HEK293 (cell line): Measurements from ENCODE around the gene BRD2.

Source experiments
- MEIS1 ChIP-seq: sonication (generic); formaldehyde crosslinking; IDR thresholded peaks from 2 replicates; pipeline ENCODE4 v1.8.1; 2022; ENCODE audit warnings: missing genetic modification reagents, mild to moderate bottlenecking, borderline replicate concordance
- MYNN ChIP-seq: fragments of 450-650 bp; formaldehyde crosslinking; IDR thresholded peaks from 2 replicates; pipeline ENCODE4 v1.5.1; 2016; ENCODE audit warnings: missing biosample characterization, missing genetic modification characterization, borderline replicate concordance
- OVOL3 ChIP-seq: fragments of 450-650 bp; formaldehyde crosslinking; IDR thresholded peaks from 2 replicates; pipeline ENCODE4 v1.5.1; 2016; ENCODE audit warnings: missing biosample characterization, missing genetic modification characterization
- ZBTB17 ChIP-seq: fragments of 450-650 bp; formaldehyde crosslinking; IDR thresholded peaks from 2 replicates; pipeline ENCODE4 v1.5.1; 2016; ENCODE audit warnings: missing biosample characterization, missing genetic modification characterization
- ZBTB20 ChIP-seq: fragments of 450-650 bp; formaldehyde crosslinking; IDR thresholded peaks from 2 replicates; pipeline ENCODE4 v1.5.1; 2016; ENCODE audit warnings: missing biosample characterization, missing genetic modification characterization
- ZFP69B ChIP-seq: fragments of 450-650 bp; formaldehyde crosslinking; IDR thresholded peaks from 2 replicates; pipeline ENCODE4 v1.5.1; 2016; ENCODE audit warnings: missing biosample characterization, missing genetic modification characterization
- ZNF10 ChIP-seq: fragments of 450-650 bp; formaldehyde crosslinking; IDR thresholded peaks from 2 replicates; pipeline ENCODE4 v1.5.1; 2017; ENCODE audit warnings: missing biosample characterization, missing genetic modification characterization
- ZNF175 ChIP-seq: fragments of 450-650 bp; formaldehyde crosslinking; IDR thresholded peaks from 2 replicates; pipeline ENCODE4 v1.5.1; 2016; ENCODE audit warnings: missing biosample characterization, missing genetic modification characterization
- ZNF184 ChIP-seq: fragments of 450-650 bp; IDR thresholded peaks from 2 replicates; pipeline ENCODE4 v1.5.1; 2018; ENCODE audit warnings: missing biosample characterization, mild to moderate bottlenecking, missing genetic modification characterization
- ZNF214 ChIP-seq: fragments of 450-650 bp; formaldehyde crosslinking; IDR thresholded peaks from 2 replicates; pipeline ENCODE4 v1.5.1; 2017; ENCODE audit warnings: missing biosample characterization, mild to moderate bottlenecking, missing genetic modification characterization, borderline replicate concordance
- ZNF26 ChIP-seq: fragments of 450-650 bp; formaldehyde crosslinking; IDR thresholded peaks from 2 replicates; pipeline ENCODE4 v1.5.1; 2016; ENCODE audit warnings: missing biosample characterization, missing genetic modification characterization
- ZNF302 ChIP-seq: fragments of 450-650 bp; formaldehyde crosslinking; IDR thresholded peaks from 2 replicates; pipeline ENCODE4 v1.5.1; 2016; ENCODE audit warnings: missing biosample characterization, missing genetic modification characterization, low read depth
- ZNF350 ChIP-seq: fragments of 450-650 bp; formaldehyde crosslinking; IDR thresholded peaks from 2 replicates; pipeline ENCODE4 v1.5.0; 2017; ENCODE audit warnings: missing biosample characterization, mild to moderate bottlenecking, missing genetic modification characterization
- ZNF404 ChIP-seq: fragments of 450-650 bp; formaldehyde crosslinking; IDR thresholded peaks from 2 replicates; pipeline ENCODE4 v1.5.1; 2017; ENCODE audit warnings: missing biosample characterization, missing genetic modification characterization
- ZNF521 ChIP-seq: fragments of 450-650 bp; formaldehyde crosslinking; IDR thresholded peaks from 2 replicates; pipeline ENCODE4 v1.5.1; 2017; ENCODE audit warnings: missing biosample characterization, mild to moderate bottlenecking, missing genetic modification characterization
- ZNF548 ChIP-seq: fragments of 450-650 bp; formaldehyde crosslinking; IDR thresholded peaks from 2 replicates; pipeline ENCODE4 v1.5.1; 2016; ENCODE audit warnings: missing biosample characterization, missing genetic modification characterization
- ZNF549 ChIP-seq: fragments of 450-650 bp; IDR thresholded peaks from 2 replicates; pipeline ENCODE4 v1.5.1; 2018; ENCODE audit warnings: missing biosample characterization, missing genetic modification characterization, mild to moderate bottlenecking, inconsistent platforms, moderate library complexity
- ZNF560 ChIP-seq: fragments of 450-650 bp; formaldehyde crosslinking; IDR thresholded peaks from 2 replicates; pipeline ENCODE4 v1.5.1; 2017; ENCODE audit warnings: missing biosample characterization, missing genetic modification characterization, borderline replicate concordance
- ZNF571 ChIP-seq: fragments of 450-650 bp; formaldehyde crosslinking; IDR thresholded peaks from 2 replicates; pipeline ENCODE4 v1.5.0; 2017; ENCODE audit warnings: missing biosample characterization, missing genetic modification characterization
- ZNF580 ChIP-seq: fragments of 450-650 bp; formaldehyde crosslinking; IDR thresholded peaks from 2 replicates; pipeline ENCODE4 v1.5.1; 2016; ENCODE audit warnings: missing biosample characterization, missing genetic modification characterization
- ZNF654 ChIP-seq: fragments of 450-650 bp; formaldehyde crosslinking; IDR thresholded peaks from 2 replicates; pipeline ENCODE4 v1.5.1; 2016; ENCODE audit warnings: low read depth, missing biosample characterization, missing genetic modification characterization
- ZNF664 ChIP-seq: fragments of 450-650 bp; formaldehyde crosslinking; IDR thresholded peaks from 2 replicates; pipeline ENCODE4 v1.5.1; 2016; ENCODE audit warnings: missing biosample characterization, missing genetic modification characterization
- ZNF677 ChIP-seq: fragments of 450-650 bp; IDR thresholded peaks from 2 replicates; pipeline ENCODE4 v1.5.0; 2018; ENCODE audit warnings: missing biosample characterization, mild to moderate bottlenecking, missing genetic modification characterization, moderate library complexity
- ZNF785 ChIP-seq: fragments of 450-650 bp; formaldehyde crosslinking; IDR thresholded peaks from 2 replicates; pipeline ENCODE4 v1.5.1; 2016; ENCODE audit warnings: missing biosample characterization, missing genetic modification characterization
- ZNF830 ChIP-seq: fragments of 450-650 bp; IDR thresholded peaks from 2 replicates; pipeline ENCODE4 v1.5.0; 2018; ENCODE audit warnings: missing biosample characterization, missing genetic modification characterization, low read depth, mild to moderate bottlenecking, moderate library complexity
- TF ChIP-seq, protein P1 (sequence below): fragments of 450-650 bp; formaldehyde crosslinking; IDR thresholded peaks from 2 replicates; pipeline ENCODE4 v1.5.1; 2016; ENCODE audit warnings: missing biosample characterization, missing genetic modification characterization, borderline replicate concordance
- TF ChIP-seq, protein P2 (sequence below): IDR thresholded peaks from 2 replicates; pipeline ENCODE4 v1.6.1; 2011; ENCODE audit warnings: mild to moderate bottlenecking, low read depth, low read length, borderline replicate concordance
- TF ChIP-seq, protein P3 (sequence below): fragments of 450-650 bp; formaldehyde crosslinking; IDR thresholded peaks from 2 replicates; pipeline ENCODE4 v1.5.1; 2017; ENCODE audit warnings: missing biosample characterization, missing genetic modification characterization

Gene BRD2

DNA sequence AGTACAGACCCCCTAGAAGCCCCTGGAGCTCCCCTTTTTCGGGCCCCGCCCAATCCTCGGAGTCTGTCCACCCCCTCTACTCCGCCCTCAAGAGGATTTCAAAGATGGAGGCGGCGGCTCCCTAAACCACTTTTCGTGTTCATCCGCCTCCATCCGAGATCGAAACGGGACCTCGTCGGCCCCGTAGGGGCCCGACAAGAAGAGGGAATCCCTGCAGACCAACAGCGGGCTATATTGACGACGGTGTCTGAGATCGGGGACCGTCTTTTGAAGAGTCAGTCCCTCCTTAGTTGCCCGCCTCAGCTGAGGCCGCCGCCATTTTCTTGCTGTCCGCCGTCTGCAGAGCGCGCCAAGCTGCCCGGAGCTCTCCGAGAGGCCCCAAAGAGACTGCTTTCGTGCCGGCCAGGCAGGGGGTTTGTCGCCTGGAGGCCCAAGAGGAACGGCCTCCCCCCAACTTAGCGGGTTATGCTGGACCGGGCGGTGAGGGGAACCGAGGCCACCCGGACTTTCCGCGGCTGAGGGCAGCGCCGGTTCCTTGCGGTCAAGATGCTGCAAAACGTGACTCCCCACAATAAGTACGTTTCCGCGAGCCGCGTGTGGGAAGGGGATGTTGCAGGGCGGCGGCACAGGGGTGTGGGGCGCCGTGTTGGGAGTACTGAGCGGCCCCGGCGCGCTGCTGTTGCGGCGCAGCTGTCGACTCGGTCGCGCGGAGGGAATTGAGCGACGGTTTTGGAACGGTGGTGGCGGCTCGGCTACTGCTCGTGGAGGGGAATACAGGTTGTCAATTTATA lies 4.2 kb downstream of the BRD2 start (continued):
- peak; percentile 8; the same call in 1 of the 2 replicates for TF ChIP-seq ZNF184 (tag by site-specific recombination)
- no peak for TF ChIP-seq ZNF10
- 0 out of 2 replicates have a peak, but pooled peaks have one; percentile 28 for TF ChIP-seq MEIS1 (CRISPR knock-in tag)
- TF ChIP-seq ZNF580 = no peak
- no peak; the same call in 1 of the 2 replicates for TF ChIP-seq ZBTB20 (tag by site-specific recombination)
- no peak for TF ChIP-seq ZNF521 (tag by site-specific recombination)
- no peak for TF ChIP-seq MYNN (tag by site-specific recombination)
- TF ChIP-seq ZNF175 = no peak
- no peak for TF ChIP-seq ZNF785 (tag by site-specific recombination)
- TF ChIP-seq ZNF404 (tag by site-specific recombination) = 0 out of 2 replicates have a peak, but pooled peaks have one; percentile 16
- TF ChIP-seq ZNF664 = no peak
- no peak for TF ChIP-seq ZBTB17 (tag by site-specific recombination)
- TF ChIP-seq ZNF548 (tag by site-specific recombination) = no peak
- no peak for TF ChIP-seq ZNF654 (tag by site-specific recombination)
- peak; percentile 57; the same call in 1 of the 2 replicates for TF ChIP-seq OVOL3 (tag by site-specific recombination)
- no peak for TF ChIP-seq ZFP69B (tag by site-specific recombination)
- TF ChIP-seq ZNF830 (tag by site-specific recombination) = no peak
- TF ChIP-seq ZNF302 (tag by site-specific recombination) = no peak
- no peak for TF ChIP-seq ZNF677
- TF ChIP-seq ZNF571 (tag by site-specific recombination) = no peak
- TF ChIP-seq, protein P1, sequence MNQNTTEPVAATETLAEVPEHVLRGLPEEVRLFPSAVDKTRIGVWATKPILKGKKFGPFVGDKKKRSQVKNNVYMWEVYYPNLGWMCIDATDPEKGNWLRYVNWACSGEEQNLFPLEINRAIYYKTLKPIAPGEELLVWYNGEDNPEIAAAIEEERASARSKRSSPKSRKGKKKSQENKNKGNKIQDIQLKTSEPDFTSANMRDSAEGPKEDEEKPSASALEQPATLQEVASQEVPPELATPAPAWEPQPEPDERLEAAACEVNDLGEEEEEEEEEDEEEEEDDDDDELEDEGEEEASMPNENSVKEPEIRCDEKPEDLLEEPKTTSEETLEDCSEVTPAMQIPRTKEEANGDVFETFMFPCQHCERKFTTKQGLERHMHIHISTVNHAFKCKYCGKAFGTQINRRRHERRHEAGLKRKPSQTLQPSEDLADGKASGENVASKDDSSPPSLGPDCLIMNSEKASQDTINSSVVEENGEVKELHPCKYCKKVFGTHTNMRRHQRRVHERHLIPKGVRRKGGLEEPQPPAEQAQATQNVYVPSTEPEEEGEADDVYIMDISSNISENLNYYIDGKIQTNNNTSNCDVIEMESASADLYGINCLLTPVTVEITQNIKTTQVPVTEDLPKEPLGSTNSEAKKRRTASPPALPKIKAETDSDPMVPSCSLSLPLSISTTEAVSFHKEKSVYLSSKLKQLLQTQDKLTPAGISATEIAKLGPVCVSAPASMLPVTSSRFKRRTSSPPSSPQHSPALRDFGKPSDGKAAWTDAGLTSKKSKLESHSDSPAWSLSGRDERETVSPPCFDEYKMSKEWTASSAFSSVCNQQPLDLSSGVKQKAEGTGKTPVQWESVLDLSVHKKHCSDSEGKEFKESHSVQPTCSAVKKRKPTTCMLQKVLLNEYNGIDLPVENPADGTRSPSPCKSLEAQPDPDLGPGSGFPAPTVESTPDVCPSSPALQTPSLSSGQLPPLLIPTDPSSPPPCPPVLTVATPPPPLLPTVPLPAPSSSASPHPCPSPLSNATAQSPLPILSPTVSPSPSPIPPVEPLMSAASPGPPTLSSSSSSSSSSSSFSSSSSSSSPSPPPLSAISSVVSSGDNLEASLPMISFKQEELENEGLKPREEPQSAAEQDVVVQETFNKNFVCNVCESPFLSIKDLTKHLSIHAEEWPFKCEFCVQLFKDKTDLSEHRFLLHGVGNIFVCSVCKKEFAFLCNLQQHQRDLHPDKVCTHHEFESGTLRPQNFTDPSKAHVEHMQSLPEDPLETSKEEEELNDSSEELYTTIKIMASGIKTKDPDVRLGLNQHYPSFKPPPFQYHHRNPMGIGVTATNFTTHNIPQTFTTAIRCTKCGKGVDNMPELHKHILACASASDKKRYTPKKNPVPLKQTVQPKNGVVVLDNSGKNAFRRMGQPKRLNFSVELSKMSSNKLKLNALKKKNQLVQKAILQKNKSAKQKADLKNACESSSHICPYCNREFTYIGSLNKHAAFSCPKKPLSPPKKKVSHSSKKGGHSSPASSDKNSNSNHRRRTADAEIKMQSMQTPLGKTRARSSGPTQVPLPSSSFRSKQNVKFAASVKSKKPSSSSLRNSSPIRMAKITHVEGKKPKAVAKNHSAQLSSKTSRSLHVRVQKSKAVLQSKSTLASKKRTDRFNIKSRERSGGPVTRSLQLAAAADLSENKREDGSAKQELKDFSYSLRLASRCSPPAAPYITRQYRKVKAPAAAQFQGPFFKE (tag by site-specific recombination) = no peak
- TF ChIP-seq, protein P2, sequence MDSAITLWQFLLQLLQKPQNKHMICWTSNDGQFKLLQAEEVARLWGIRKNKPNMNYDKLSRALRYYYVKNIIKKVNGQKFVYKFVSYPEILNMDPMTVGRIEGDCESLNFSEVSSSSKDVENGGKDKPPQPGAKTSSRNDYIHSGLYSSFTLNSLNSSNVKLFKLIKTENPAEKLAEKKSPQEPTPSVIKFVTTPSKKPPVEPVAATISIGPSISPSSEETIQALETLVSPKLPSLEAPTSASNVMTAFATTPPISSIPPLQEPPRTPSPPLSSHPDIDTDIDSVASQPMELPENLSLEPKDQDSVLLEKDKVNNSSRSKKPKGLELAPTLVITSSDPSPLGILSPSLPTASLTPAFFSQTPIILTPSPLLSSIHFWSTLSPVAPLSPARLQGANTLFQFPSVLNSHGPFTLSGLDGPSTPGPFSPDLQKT = no peak
- TF ChIP-seq, protein P3, sequence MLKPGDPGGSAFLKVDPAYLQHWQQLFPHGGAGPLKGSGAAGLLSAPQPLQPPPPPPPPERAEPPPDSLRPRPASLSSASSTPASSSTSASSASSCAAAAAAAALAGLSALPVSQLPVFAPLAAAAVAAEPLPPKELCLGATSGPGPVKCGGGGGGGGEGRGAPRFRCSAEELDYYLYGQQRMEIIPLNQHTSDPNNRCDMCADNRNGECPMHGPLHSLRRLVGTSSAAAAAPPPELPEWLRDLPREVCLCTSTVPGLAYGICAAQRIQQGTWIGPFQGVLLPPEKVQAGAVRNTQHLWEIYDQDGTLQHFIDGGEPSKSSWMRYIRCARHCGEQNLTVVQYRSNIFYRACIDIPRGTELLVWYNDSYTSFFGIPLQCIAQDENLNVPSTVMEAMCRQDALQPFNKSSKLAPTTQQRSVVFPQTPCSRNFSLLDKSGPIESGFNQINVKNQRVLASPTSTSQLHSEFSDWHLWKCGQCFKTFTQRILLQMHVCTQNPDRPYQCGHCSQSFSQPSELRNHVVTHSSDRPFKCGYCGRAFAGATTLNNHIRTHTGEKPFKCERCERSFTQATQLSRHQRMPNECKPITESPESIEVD (tag by site-specific recombination) = no peak; the same call in 1 of the 2 replicates
- TF ChIP-seq ZNF350 (tag by site-specific recombination) = no peak
- no peak for TF ChIP-seq ZNF549
- TF ChIP-seq ZNF214 (tag by site-specific recombination) = no peak
- no peak for TF ChIP-seq ZNF560
- no peak for TF ChIP-seq ZNF26 (tag by site-specific recombination)
